GM18511 (cell line): ENCODE data around the gene ST6GALNAC4.
"Not testable (repeated sequence)": the region's sequence is repeated elsewhere in the genome, so short reads cannot be mapped to it uniquely, and the experiment has no call there.

Experiments
- ATAC-seq: cut with Tn5 transposase; IDR thresholded peaks from one replicate; pipeline ENCODE4 v1.9.1; 2021; ENCODE audit warnings: mild to moderate bottlenecking, moderate library complexity; ENCODE audit not compliant: unreplicated experiment

The ST6GALNAC4 gene

GRCh38 chr9:127874301-127875221 is 42.3 kb downstream of the ST6GALNAC4 start:
- no peak for ATAC-seq

DNA sequence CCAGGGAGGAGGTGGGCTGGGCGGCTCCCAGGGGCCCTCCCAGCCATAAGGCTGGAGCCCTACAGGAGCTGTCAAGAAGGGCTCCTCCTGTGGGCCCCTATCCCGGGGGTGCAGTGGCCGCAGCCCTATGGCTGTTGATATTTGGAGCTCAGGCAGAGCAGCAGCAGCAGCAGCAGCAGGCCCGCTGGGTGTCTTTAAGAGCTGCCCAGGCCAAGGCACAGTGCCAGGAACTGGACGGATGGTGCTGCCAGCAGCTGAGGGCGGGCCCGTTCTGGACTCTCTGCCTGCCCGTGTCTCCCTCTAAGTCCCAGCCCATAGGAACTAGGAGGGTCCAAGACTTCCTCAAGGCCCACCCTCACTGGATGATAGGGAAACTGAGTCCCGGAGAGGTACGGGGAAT is 43.0 kb downstream of the ST6GALNAC4 start:
- no peak for ATAC-seq

DNA sequence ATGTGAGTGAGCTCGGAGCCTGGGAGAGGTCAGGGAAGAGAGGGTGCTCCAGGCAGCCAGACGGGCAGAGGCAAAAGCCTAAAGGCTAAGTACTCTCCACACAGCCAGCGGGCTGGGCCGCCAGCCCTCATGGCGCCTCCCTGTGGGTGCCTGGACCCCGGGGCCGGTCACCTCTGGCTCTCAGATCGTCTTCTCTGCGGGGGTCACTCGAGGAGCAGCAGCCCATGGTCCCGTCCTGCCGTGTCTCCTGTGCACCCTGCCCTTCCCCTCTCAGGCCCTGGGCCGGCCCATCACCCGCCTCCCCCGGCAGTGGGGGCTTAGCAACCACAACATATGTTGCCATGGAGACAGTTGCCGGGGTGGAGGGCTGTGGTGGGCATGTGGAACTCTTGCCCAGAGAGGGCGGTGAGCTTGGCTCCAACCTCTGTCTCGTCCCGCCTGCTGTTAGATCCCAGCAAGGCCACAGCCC is 43.6 kb downstream of the ST6GALNAC4 start:
- ATAC-seq = no peak

- no peak for ATAC-seq
Measured at GRCh38 chr9:127872369-127873222, 44.2 kb downstream of the ST6GALNAC4 start.

DNA sequence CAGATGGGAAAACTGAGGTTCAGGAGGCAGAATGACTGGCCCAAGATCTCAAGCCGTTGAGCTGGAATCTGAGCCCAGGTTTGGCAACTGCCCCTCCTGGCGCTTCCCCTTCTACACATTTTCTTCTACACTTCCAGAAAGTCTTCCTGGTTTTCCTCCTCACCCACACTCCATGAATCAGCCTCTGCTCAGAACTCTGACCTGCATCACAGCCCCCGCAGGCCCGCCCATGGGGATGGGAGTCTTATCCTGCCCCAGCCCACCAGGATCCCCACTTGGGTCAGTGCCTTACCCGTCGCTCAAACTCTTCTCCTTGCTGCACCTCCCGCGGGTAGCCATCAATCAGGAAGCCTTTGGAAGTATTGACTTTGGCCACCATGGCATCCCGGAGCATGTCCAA is 45.3 kb downstream of the ST6GALNAC4 start:
- ATAC-seq = no peak

- no peak for ATAC-seq
Measured at GRCh38 chr9:127870887-127871286, 46.0 kb downstream of the ST6GALNAC4 start.

DNA sequence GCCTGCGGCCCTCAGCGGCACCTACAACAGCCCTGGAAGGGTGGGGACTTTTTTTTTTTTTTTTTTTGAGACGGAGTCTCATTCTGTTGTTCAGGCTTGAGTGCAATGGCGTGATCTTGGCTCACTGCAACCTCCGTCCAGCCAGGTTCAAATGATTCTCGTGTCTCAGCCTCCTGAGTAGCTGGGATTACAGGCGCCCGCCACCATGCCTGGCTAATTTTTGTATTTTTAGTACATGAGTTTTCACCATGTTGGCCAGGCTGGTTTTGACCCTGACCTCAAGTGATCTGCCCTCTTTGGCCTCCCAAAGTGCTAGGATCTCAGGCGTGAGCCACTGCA is 46.7 kb downstream of the ST6GALNAC4 start:
- ATAC-seq = not testable (repeated sequence)

DNA sequence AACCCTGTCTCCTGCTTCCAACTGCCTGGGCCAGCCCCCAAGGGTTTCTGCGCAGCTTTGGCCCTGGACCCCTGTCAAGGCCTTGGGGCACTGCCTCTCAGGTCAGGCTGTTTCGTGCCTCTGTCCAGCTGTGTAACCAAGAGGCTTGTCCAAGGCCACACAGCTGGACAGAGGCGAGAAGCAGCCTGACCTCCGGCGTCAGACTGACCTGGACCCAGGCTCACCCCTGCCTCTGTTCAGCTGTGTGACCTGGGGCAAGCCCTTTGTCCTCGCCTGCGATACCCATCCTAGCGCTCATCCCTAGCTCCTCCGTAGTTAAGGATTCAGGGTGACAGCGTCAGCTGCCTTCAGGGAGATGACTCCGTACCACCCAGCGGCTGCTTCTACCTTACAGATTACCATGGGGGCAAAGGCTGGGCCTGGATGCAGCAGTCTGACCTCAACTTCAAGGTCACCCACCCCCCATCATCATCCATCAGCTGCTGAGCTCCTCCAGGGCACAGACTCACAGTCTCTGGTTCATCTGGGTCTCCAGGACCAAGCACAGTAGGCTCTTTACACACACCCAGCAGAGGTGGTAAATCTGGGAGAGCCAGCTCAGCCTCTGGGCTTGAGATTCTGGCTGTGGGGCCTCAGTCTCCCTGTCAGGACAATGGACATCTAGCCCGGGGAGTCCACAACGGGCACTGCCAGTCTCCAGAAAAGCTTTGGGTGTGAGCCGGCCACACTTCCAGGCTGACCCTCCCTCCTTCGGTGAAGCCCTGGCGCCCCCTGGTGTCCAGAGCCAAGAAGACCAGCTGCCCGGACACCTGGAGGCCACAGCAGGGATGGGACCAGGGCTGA is 47.3 kb downstream of the ST6GALNAC4 start:
- ATAC-seq = no peak

DNA sequence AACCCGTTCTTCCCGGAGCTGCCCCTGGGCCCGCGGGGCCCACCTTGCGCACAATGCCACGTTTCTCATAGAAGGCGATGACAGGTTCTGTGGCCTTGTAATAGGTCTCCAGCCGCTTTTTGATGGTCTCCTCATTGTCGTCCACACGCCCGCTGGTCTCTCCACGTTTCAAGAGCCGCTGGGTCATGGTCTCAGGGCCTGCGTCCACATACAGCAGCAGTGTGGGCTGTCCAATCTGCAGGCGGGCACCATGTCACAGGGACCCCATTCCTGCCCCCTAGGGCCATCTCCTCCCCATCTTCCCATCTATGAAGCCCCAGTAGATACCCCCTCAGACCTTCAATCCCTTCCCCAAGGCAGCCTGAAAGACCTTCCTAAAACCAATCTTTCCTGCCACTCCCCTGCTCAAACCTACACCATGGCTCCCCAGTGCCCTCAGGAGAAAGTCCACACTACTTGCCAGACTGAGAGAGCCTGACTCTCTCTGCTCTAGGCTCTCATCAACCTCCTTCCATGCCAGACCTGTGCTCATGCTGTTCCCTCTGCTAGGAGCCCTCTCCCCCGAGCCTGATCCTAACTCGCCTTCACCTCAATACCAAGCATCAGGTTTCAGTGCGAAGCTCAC is 48.5 kb downstream of the ST6GALNAC4 start:
- no peak for ATAC-seq

GRCh38 chr9:127867356-127868277 is 49.2 kb downstream of the ST6GALNAC4 start:
- ATAC-seq = no peak

- no peak for ATAC-seq
Measured at GRCh38 chr9:127866535-127866934, 50.3 kb downstream of the ST6GALNAC4 start.

- ATAC-seq = no peak
Measured at GRCh38 chr9:127865645-127866464, 51.0 kb downstream of the ST6GALNAC4 start.

DNA sequence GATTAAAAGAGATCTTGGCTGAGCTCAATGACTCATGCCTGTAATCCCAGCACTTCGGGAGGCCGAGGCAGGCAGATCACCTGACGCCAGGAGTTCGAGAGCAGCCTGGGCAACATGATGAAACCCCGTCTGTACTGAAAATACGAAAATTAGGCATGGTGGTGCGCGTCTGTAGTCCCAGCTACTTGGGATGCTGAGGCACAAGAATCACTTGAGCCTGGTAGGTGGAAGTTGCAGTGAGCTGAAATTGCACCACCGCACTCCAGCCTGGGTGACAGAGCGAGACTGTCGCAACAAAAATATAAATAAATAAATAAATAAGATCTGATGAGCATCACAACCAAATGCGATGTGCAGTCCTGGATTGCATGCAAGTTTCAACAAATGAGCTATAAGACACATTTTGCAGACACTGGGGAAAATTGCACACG is 53.6 kb downstream of the ST6GALNAC4 start:
- no peak for ATAC-seq

GRCh38 chr9:127862075-127863011 is 54.5 kb downstream of the ST6GALNAC4 start:
- ATAC-seq = no peak

DNA sequence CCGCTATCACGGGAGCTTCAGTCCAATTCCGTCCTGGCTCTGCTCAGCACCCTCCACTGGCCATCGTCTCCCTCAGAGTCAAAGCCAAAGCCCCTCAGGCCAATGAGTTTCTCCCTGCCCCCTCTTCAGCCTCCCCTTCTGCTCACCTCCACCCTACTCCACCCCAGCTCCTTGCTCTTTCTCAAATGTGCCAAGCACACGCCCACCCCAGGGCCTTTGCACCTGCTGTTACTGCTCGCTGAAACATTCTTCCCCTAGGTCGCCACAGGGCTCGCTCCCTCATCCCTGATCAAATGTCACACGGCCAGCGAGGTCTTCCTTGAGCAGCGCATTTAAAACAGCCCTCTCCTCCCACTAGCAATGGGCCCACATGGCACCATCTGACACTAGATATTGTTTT is 56.1 kb downstream of the ST6GALNAC4 start:
- ATAC-seq = no peak

DNA sequence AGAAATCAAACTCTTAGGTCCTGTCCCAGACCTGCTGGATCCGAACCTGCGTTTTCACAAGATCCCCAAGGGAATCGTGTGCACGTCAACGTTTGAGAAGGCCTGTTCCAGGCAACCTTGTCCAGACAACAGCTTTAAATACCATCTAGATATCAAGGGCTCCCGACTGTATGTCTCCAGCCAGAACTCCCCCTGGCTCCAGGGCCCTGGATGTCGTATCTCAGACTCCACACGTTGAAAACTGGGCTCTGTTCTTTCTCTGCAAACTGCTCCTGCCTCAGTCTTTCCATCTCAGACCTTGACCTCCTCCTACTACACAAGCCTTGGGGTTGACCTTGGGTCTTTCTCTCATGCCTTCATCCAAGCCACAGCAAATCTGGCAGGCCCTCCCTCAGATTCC is 56.6 kb downstream of the ST6GALNAC4 start:
- ATAC-seq = no peak

GRCh38 chr9:127858041-127858512 is 58.8 kb downstream of the ST6GALNAC4 start:
- ATAC-seq = no peak
